A673 (cell line): ENCODE results near the gene ADPRM. TPM values are rescaled to one million over a fixed set of nuclear protein-coding genes. Genes with fewer than 3 reads are reported as not detected.
A peak's percentile ranks its signal among the peaks of the same experiment; 100 is the strongest.

Experiments
- BruUV-seq: library from RNA; stranded (reverse); fragments of 400-500 nt; replicated peaks from 2 replicates; lab custom pipeline; 2021; lab: Mats Ljungman, UMichigan
- CTCF ChIA-PET: fragments of 300-600 bp; sonication (Branson Sonifier 250); formaldehyde crosslinking; loops from one replicate; lab custom pipeline; 2022; ENCODE audit warnings: antibody characterized with exemption; lab: Charles Lee
- POLR2A ChIA-PET: fragments of 300-600 bp; sonication (Branson Sonifier 250); formaldehyde crosslinking; loops from one replicate; lab custom pipeline; 2022; ENCODE audit warnings: antibody characterized with exemption; ENCODE audit not compliant: low non-redundant PET; lab: Charles Lee
- DNase-seq: peaks from one replicate; pipeline ENCODE4 v3.0.0-alpha.2; 2015; ENCODE audit warnings: low spot score
- H3K27ac ChIP-seq: fragments of 200-600 bp; sonication (generic); 2 replicates; pipeline ENCODE4 v1.5.1; 2016; ENCODE audit warnings: mixed run types, low read depth, mild to moderate bottlenecking, mixed read lengths, antibody characterized with exemption, low read length; ENCODE audit not compliant: poor library complexity, severe bottlenecking
- H3K27me3 ChIP-seq: fragments of 200-600 bp; sonication (generic); replicated peaks from 2 replicates; pipeline ENCODE4 v1.6.1; 2017; ENCODE audit warnings: mixed run types, low read depth, mild to moderate bottlenecking, mixed read lengths, antibody characterized with exemption, low read length; ENCODE audit not compliant: insufficient read depth, poor library complexity
- H3K36me3 ChIP-seq: fragments of 200-600 bp; sonication (generic); 2 replicates; pipeline ENCODE4 v1.6.1; 2016; ENCODE audit warnings: mixed run types, mild to moderate bottlenecking, mixed read lengths, antibody characterized with exemption, low read length; ENCODE audit not compliant: insufficient read depth, poor library complexity, severe bottlenecking
- H3K4me1 ChIP-seq: fragments of 200-600 bp; sonication (generic); 2 replicates; pipeline ENCODE4 v1.6.1; 2017; ENCODE audit warnings: mixed run types, mild to moderate bottlenecking, mixed read lengths, antibody characterized with exemption, low read length; ENCODE audit not compliant: insufficient read depth, poor library complexity, severe bottlenecking
- H3K4me3 ChIP-seq: fragments of 200-600 bp; sonication (generic); 2 replicates; pipeline ENCODE4 v1.5.1; 2016; ENCODE audit warnings: low read depth, mixed run types, mild to moderate bottlenecking, mixed read lengths, low read length; ENCODE audit not compliant: poor library complexity, severe bottlenecking
- H3K9me3 ChIP-seq: fragments of 200-600 bp; sonication (generic); 2 replicates; pipeline ENCODE4 v1.6.1; 2016; ENCODE audit warnings: mixed run types, low read depth, mild to moderate bottlenecking, mixed read lengths, antibody characterized with exemption, low read length; ENCODE audit not compliant: poor library complexity, severe bottlenecking
- CTCF ChIP-seq: fragments of 300-800, 200-600 bp; sonication (generic); conservative IDR thresholded peaks from 2 replicates; pipeline ENCODE4 v1.5.1; 2017; ENCODE audit warnings: low read depth, mild to moderate bottlenecking, antibody characterized with exemption, low read length, moderate library complexity, mixed read lengths
- EZH2 ChIP-seq: fragments of 200-600 bp; sonication (generic); IDR thresholded peaks from 2 replicates; pipeline ENCODE4 v1.6.1; 2017; ENCODE audit warnings: borderline replicate concordance, low read depth, mild to moderate bottlenecking, mixed read lengths, antibody characterized with exemption, low read length; ENCODE audit not compliant: poor library complexity, severe bottlenecking
- intact Hi-C: fragments of 100-400 bp; cut with micrococcal nuclease; formaldehyde crosslinking; loops from one replicate; pipeline ENCODE4 v1.10.0; 2022; ENCODE audit not compliant: unreplicated experiment
- total RNA-seq: library from RNA; stranded (reverse); gene quantifications from 2 replicates; pipeline ENCODE4 v1.2.3, GENCODE V29; 2021

Gene ADPRM
- total RNA-seq, 1 experiment from 2014 or later: 8.4 TPM

DNA sequence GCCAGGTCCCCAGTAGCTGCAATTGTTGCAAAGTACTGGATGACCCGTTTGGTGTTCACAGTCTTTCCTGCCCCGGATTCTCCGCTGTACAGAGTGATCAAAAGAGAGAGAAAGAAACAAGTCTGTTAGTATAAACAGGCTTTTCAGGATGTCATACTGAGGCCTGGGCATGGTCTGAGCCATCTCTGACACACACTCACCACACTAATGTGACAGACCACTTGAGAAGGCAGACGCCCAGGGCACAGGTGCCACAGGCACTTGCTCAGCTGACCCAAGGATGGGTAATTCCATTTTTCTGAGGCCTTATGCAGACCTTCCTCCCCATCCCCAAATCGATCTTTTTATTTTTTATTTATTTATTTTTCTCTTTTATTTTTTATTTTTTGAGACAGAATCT, 47.8 kb upstream of the ADPRM start:
- TF ChIP-seq CTCF: no peak
- no peak for TF ChIP-seq EZH2
- no peaks in the 10 kb centered on the region for H3K4me1 ChIP-seq
- no peak overlapping the region for H3K27ac ChIP-seq
- no peak overlapping the region for H3K4me3 ChIP-seq
- BruUV-seq: no TSS peak
- H3K27me3 ChIP-seq: no peaks in the 10 kb centered on the region
- intact Hi-C loops: no loop called here
- DNase-seq: no peak
- H3K9me3 ChIP-seq: no peaks in the 10 kb centered on the region
- H3K36me3 ChIP-seq: no peaks in the 10 kb centered on the region
- POLR2A ChIA-PET: no interaction called here
- CTCF ChIA-PET: no interaction called here

- CTCF ChIA-PET: no interaction called here
- no peak for DNase-seq
- Histone ChIP-seq H3K4me3 (no peak overlapping the region), H3K27me3 (no peaks in the 10 kb centered on the region), H3K36me3 (no peaks in the 10 kb centered on the region), H3K9me3 (no peaks in the 10 kb centered on the region), H3K4me1 (no peaks in the 10 kb centered on the region), H3K27ac (no peak overlapping the region)
- no TSS peak for BruUV-seq
- POLR2A ChIA-PET: no interaction called here
- intact Hi-C loops: no loop called here
- no peak for TF ChIP-seq CTCF
- no peak for TF ChIP-seq EZH2
Observed at GRCh38 chr17:10651927-10652326, 45.5 kb upstream of the ADPRM start.

- peak; percentile 57 for DNase-seq
- CTCF ChIA-PET: interaction anchor here (0.7 kb wide), 1 partner anchor 1316 kb away, joined by 16 read pairs; no protein-coding TSS in a partner anchor
- no TSS peak for BruUV-seq
- Histone ChIP-seq H3K36me3 (no peaks in the 10 kb centered on the region), H3K4me3 (no peak overlapping the region), H3K4me1 (no peaks in the 10 kb centered on the region), H3K9me3 (no peaks in the 10 kb centered on the region), H3K27me3 (no peaks in the 10 kb centered on the region), H3K27ac (no peak overlapping the region)
- POLR2A ChIA-PET: no interaction called here
- no peak for TF ChIP-seq EZH2
- TF ChIP-seq CTCF: no peak
- intact Hi-C loops: no loop called here
Observed at GRCh38 chr17:10652984-10653659, 44.3 kb upstream of the ADPRM start.
